GM21576 (cell line): ENCODE measurements around the gene IRAG1.

ENCODE experiments used
- ATAC-seq: cut with Tn5 transposase; IDR thresholded peaks from one replicate; pipeline ENCODE4 v1.9.1; 2021; ENCODE audit warnings: mild to moderate bottlenecking, moderate library complexity; ENCODE audit not compliant: unreplicated experiment

The IRAG1 gene

DNA sequence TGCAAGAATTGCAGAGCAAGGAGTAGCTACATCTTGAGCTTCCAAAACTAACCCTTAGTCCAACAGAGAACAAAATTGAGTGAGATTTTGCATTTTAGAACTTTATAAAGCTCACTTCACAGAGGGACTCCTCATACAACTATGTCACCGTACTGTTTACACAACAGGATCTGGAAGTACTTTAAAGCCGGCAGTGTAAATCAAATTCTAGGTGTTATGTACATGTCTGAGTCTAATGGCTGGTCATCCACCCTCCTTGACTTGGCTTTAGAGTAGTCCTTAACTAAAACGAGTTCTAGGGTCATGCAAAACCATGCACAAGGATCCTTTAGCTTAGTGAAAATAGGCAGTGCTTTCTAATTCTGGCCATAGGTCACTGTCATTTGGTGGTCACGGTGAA, 23.5 kb downstream of the IRAG1 start:
- no peak for ATAC-seq

DNA sequence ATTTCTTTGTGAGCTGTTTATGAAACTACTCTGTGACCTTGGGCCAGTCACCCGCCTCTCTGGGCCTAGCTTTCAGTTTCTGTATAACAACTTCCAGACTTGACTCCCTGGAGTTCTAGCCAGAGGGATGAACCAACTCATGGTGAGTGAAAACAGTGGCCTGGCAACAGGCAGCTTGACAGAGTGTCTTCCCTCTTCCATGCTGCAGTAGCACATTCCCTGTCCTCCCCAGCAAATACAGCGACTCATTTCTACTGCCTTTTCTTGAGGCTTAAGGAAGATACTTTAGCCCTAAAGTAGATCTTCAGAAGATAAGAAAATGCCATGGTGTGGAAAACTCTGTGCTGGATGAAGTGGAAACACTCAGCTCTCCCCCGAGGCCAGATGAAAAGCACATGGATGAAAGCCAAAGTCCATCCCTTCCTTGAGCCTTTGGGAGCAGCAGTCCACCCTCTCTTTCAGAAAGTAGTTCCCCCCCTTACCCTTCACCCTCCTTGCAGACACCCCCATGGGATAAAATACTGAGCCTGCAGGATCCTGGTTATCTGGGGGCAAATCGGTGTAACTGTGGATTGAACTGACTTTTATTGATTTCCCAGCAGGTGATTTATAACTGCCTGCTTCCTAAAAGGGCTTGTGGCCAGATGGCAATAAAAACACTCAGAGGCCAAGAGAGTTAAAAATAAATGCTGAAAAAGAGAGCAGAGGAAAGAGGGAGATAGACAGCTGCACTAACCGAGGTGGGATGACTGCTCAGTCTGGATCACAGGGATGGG, 24.1 kb downstream of the IRAG1 start:
- ATAC-seq = no peak

GRCh38 chr11:10667521-10667885, 26.1 kb downstream of the IRAG1 start:
- no peak for ATAC-seq

DNA sequence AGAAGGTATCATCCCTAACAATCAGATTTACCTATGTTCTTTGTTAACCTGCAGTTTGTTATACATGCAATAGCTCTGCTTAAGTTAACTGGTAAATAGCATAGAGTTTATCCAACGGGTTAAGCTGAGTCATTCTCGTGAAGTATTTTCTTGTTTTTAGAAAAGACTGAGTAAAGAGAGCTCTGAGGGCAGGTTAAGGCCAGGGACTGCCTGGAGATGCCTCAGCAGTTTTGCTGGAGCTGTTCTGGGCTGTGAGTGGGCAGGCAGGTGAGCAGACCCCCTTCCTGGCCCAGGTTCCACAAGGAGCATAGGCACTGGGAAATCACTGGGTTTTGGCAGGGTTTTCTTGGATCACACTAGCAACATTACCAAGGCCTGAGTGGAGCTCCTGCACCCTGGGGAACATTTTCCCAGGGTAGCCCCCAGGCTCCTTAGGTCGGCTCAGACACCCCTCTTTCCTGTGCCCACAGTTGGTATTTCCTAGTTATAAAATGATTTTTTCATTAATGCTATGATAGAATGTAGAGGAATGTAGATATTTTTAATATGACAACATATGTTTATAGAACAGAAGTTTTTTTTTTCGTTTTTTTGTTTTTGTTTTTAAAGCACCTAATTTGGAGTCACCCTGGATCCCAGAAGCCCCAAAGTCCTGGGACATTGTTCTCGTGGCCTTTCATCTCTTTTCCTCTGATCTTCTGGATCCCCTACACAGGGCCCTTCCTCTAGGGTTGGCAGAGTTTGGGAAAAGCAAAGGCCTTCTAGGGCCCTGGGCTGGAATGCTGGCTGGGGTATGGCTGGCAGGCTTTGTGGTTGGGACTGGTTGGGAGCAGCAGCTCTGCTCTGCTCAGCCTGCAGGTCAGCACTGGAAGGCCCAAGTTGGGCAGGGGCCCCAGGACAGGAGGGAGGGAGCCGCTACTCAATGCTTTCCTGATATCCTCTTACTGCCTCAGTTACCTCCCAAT, 26.7 kb downstream of the IRAG1 start:
- ATAC-seq = no peak

DNA sequence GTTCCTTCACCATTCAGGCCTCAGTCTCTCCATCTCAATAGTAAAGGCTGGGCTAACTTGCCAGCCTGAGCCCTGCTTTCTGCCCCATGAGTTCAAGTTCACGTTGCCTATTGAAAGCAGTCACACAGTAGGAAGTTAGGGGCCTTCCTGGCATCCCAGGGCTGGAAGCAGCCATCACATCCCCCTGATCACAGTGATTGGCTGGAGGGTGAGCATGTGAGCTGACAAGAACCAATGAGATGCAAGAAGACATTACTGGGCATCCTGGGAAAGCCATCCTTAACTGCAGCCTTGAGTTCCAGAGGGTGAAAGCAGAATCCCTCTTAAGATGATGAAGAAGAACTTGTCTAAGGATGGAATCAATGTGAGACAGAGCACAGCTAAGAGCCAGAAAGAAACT, 29.1 kb downstream of the IRAG1 start:
- no peak for ATAC-seq

DNA sequence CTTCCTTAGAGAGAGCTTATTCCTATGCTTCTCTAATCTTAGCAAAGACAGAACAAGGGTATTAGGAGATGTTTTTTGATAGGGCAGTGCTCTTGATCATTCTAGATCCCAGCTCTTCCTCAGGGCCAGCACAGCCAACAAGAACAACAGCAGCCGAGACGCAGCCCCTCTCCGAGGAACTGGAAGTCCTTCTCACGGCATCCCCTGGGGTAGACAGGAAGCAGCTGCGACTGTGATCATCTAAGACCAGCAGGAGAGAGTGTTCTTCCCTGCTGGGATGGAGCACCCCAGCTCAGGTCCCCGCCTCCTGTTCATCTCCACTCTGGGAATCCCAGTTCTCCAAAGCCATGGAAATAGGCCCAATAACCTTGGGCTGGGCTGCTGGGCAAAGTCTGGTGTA, 29.6 kb downstream of the IRAG1 start:
- no peak for ATAC-seq

DNA sequence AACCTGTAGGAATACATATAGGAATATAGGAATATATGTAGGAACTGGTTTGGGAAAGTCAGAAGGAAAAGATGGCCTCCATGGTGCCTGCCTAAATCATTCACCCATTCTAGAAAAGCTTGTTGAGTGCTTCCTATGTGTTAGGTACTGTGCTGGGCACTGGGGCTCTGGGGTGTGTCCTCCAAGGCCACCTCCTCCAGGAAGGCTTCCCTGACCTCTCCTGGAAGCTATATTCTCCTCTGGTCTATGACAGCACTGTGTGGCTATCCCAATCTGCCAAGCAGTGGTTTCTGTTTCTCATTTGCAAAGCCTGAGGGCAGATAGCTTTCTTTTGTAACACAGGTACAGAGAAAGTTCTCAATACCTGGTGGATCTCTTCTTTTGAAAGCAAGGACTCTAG, 30.2 kb downstream of the IRAG1 start:
- no peak for ATAC-seq

- ATAC-seq = no peak
Measured at GRCh38 chr11:10660323-10660722, 33.2 kb downstream of the IRAG1 start.

DNA sequence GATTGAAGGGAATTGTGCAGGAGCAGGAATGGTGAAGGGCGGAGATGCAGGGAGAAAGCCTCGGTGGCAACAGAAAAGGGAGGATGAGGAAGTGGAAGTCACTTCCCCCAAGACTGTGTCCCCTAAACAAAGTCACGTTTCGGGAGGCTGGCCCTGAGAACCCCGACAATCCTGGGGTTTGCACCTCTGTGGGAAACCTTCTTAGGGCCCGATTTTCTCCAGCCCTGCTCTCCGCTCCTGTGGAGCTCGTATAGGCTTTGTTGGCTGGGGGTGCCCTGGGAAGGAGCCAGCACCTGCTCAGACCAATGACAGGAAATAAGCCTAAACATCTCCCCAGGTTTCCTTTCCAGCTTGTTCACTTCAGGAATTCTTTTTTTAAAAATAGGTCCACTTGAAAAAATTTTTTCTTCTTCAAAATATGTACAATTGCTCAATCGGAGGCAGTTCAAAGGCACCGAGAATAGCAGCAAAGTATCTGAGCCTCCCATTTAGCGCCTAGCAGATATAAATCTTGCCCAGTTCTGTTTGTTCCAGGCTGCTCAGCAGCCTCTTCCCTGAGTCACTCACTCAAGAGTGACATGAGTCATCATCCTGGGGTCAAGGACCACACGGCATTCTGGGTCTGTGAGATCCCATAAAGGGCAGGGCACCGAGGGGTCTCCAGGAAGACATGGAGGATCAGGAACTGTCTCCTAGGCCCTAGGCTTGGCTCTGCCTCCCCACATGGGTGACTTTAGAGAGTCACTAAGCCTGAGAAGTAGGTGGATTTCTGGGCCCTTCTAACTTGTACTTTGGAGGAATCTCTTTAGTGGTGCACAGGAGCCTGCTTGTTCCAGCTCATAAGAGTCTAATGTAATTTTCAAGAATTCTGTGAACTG, 34.0 kb downstream of the IRAG1 start:
- no peak for ATAC-seq

DNA sequence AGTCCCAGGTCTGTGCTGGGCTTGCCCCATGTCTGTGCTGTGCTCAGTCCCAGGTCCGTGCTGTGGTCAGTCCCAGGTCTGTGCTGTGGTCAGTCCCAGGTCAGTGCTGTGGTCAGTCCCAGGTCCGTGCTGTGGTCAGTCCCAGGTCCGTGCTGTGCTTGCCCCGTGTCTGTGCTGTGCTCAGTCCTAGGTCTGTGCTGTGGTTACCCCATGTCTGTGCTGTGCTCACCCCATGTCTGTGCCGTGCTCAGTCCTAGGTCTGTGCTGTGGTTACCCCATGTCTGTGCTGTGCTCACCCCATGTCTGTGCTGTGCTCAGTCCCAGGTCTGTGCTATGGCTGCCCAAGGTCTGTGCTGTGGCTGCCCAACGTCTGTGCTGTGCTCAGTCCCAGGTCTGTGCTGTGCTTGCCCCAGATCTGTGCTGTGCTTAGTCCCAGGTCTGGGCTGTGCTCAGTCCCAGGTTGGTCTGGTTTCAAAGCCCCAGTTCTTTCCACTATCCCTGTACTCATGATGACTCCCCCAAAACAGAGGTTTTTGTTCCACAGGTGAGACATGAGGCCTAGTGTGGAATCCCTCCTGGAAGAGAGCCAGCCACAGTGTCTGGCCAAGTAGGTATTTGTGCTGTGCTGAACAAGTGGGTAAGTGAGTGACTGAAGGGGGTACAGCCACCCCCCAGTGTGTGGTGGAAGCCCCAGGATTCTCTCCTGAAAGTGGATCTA, 34.8 kb downstream of the IRAG1 start:
- no peak for ATAC-seq

GRCh38 chr11:10657308-10658271, 36.0 kb downstream of the IRAG1 start:
- peak; percentile 45 for ATAC-seq

DNA sequence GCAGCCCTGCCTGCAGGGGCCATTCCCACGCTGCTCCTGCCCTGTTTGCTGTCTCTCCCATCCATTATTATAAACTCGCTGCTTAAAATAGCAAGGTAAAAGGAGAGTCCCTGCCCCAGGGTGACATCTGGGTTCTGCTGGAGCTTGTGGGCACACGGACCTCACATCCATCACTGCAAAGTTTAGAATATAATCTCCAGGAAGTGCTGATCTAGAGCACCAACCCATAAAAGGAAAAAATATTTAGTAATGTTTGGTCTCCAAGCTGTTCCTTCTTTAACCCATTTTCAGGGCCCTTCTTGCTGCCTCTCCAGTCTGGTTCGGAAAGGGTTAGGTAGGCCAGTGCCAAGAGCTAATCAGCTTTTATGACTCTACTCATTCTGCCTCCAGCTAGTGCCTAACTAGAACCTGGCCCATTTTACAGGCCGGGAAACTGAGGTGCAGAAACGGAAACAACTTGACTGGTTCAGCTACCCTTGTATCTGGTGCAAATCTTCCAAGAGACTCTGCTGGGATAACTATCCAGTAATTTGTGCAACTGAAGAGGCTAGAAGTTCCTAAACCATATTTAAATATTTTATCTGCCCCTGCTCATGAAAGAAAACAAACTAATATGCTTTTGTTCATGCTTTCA, 37.5 kb downstream of the IRAG1 start:
- no peak for ATAC-seq

GRCh38 chr11:10655227-10655626, 38.3 kb downstream of the IRAG1 start:
- ATAC-seq = no peak

DNA sequence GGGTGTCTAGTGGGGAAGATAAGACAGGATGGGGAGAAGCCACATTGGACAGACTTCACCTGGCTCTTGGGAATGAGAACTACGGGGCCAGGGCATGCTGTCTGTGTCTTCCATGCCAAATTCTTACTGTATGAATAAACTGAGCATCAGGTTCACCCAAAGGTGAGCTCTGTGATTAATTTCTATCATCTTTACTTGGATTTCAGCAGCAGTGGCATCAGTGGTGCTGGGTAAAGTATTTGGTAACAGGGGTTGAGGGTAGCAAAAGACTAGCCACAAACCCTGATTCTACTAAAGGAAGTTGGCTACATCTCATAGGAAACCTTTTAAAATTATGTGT, 38.8 kb downstream of the IRAG1 start:
- ATAC-seq = no peak

- no peak for ATAC-seq
Measured at GRCh38 chr11:10653946-10654810, 39.4 kb downstream of the IRAG1 start.

GRCh38 chr11:10653261-10653660, 40.3 kb downstream of the IRAG1 start:
- ATAC-seq = no peak

DNA sequence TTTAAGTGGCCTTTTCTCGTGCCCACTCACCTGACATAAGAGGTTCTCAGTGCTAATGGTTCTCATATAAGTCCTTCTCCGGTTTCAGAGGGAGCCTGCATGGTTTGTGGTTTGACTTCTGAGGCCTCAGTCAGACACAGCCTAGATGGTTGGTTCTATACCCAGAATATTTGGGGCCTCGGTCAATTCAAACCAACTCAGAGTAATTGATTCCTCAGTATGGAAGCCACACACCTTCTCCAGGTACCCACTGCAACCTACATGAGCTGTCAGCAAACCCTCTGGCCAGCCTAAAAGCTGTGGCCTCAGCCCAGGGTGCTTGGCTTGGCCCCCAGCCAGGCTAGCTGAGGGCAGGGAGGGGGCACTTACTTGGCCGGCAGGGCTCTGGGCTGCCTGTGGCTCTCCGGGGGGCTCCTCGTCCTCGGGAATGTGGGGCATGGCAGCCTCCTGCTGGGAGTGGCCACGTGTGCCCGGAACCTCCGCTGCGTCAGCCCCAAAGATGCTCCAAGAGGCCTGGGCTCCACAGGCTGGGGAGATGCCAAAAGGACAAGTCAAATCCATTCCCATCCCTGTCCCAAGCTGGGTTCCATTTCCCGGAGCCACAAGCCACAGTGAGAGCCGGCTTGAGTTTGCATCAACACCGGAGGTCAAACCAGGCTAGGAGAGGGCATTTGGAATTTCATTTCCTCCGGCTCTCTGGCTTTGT, 41.7 kb downstream of the IRAG1 start:
- ATAC-seq = no peak
